ENCODE results near the gene ADGRL2. TPM values are rescaled to one million over a fixed set of nuclear protein-coding genes. Genes with fewer than 3 reads are reported as not detected.

Gene ADGRL2
- total RNA-seq, 1 experiment from 2014 or later, result 34.2 TPM

GRCh38 chr1:81775510-81775909 is 25.2 kb upstream of the ADGRL2 start:
- no peaks in the 10 kb centered on the region for H3K27me3 ChIP-seq (ENCODE audit: control insufficient read depth, insufficient read depth, low read length)
- BruUV-seq (replicated peaks), result no TSS peak
- TF ChIP-seq TCF7L2 (IDR thresholded peaks at IDR 0.05; ENCODE audit: low read depth, low read length) (no peak), REST (IDR thresholded peaks at IDR 0.05; ENCODE audit: insufficient read depth in 1 of 2, low read depth in 2 of 2, low read length in 1 of 2) (no peak), SIN3A (IDR thresholded peaks at IDR 0.05; ENCODE audit: borderline replicate concordance, insufficient read depth, low read depth, low read length) (no peak), CTCF (IDR thresholded peaks at IDR 0.05) (no peak), POLR2AphosphoS5 (IDR thresholded peaks at IDR 0.05; ENCODE audit: low read depth, low read length) (no peak)
- ChIA-PET POLR2A (no interaction called here), CTCF (no interaction called here)
- intact Hi-C loops (cut with micrococcal nuclease; ENCODE audit: unreplicated experiment) (no loop called here), in situ Hi-C loops (cut with HindIII; ENCODE audit: low pct_unique_long_range_greater_than_20kb, low sequenced_read_pairs) (no loop called here)
- no peaks in the 10 kb centered on the region for H3K9me3 ChIP-seq (ENCODE audit: control insufficient read depth, insufficient read depth, low read depth, low read length)
- no peak for ATAC-seq
- no peaks in the 10 kb centered on the region for H3K4me1 ChIP-seq (ENCODE audit: control insufficient read depth, insufficient read depth, low read length)
- H3K4me3 ChIP-seq (ENCODE audit: low read depth in 2 of 2, low read length in 2 of 2), result no peak overlapping the region
- H3K36me3 ChIP-seq (ENCODE audit: control insufficient read depth, insufficient read depth, low read length), result no peaks in the 10 kb centered on the region
- H3K27ac ChIP-seq (ENCODE audit: low read length), result no peak overlapping the region
- no peak for DNase-seq (ENCODE audit: low read depth, low spot score)

- no peak for DNase-seq (ENCODE audit: low read depth, low spot score)
- no peak for TF ChIP-seq SIN3A (IDR thresholded peaks at IDR 0.05; ENCODE audit: borderline replicate concordance, insufficient read depth, low read depth, low read length)
- TF ChIP-seq REST (IDR thresholded peaks at IDR 0.05; ENCODE audit: insufficient read depth in 1 of 2, low read depth in 2 of 2, low read length in 1 of 2), result no peak
- no peak for TF ChIP-seq CTCF (IDR thresholded peaks at IDR 0.05)
- no peak for TF ChIP-seq TCF7L2 (IDR thresholded peaks at IDR 0.05; ENCODE audit: low read depth, low read length)
- TF ChIP-seq POLR2AphosphoS5 (IDR thresholded peaks at IDR 0.05; ENCODE audit: low read depth, low read length), result no peak
- no peak for ATAC-seq
- H3K36me3 ChIP-seq (ENCODE audit: control insufficient read depth, insufficient read depth, low read length), result no peaks in the 10 kb centered on the region
- no peak overlapping the region for H3K4me3 ChIP-seq (ENCODE audit: low read depth in 2 of 2, low read length in 2 of 2)
- intact Hi-C loops (cut with micrococcal nuclease; ENCODE audit: unreplicated experiment) (no loop called here), in situ Hi-C loops (cut with HindIII; ENCODE audit: low pct_unique_long_range_greater_than_20kb, low sequenced_read_pairs) (no loop called here)
- H3K27ac ChIP-seq (ENCODE audit: low read length), result no peak overlapping the region
- H3K27me3 ChIP-seq (ENCODE audit: control insufficient read depth, insufficient read depth, low read length), result no peaks in the 10 kb centered on the region
- ChIA-PET POLR2A (no interaction called here), CTCF (no interaction called here)
- H3K9me3 ChIP-seq (ENCODE audit: control insufficient read depth, insufficient read depth, low read depth, low read length), result no peaks in the 10 kb centered on the region
- H3K4me1 ChIP-seq (ENCODE audit: control insufficient read depth, insufficient read depth, low read length), result no peaks in the 10 kb centered on the region
- BruUV-seq (replicated peaks), result no TSS peak
Observed at GRCh38 chr1:81780705-81781454, 19.9 kb upstream of the ADGRL2 start.
